HL-60 (cell line): ENCODE measurements around the gene C1QL1.

ENCODE experiments used
- DNase-seq, 2 experiments: peaks; one replicate each; pipeline ENCODE4 v3.0.0-alpha.2; 2010 to 2020; ENCODE audit warnings: low read depth in 1 of 2, low spot score in 1 of 2
- H3K27ac ChIP-seq: fragments of 250-450 bp; sonication (Bioruptor Pico); replicated peaks from 2 replicates; pipeline ENCODE4 v1.5.1; 2020; ENCODE audit warnings: mild to moderate bottlenecking, moderate library complexity
- H3K27me3 ChIP-seq: fragments of 250-450 bp; sonication (Bioruptor Pico); 2 replicates; pipeline ENCODE4 v1.5.1; 2021; ENCODE audit warnings: mild to moderate bottlenecking, moderate library complexity; ENCODE audit not compliant: insufficient read depth, poor library complexity, severe bottlenecking
- H3K4me3 ChIP-seq: replicated peaks from 2 replicates; pipeline ENCODE4 v1.5.1; 2011; ENCODE audit warnings: mild to moderate bottlenecking, control low read depth, low read length; ENCODE audit not compliant: insufficient read depth
- CTCF ChIP-seq: IDR thresholded peaks from one replicate; pipeline ENCODE4 v1.5.1; 2011; ENCODE audit warnings: low read length, control low read depth, inconsistent platforms; ENCODE audit not compliant: insufficient read depth
- GABPA ChIP-seq: IDR thresholded peaks from 2 replicates; pipeline ENCODE4 v1.6.1; 2012; ENCODE audit warnings: low read depth
- POLR2AphosphoS5 ChIP-seq: IDR thresholded peaks from 2 replicates; pipeline ENCODE4 v1.6.1; 2012; ENCODE audit warnings: low read depth
- REST ChIP-seq: IDR thresholded peaks from 2 replicates; pipeline ENCODE4 v1.6.1; 2012; ENCODE audit warnings: low read depth; ENCODE audit not compliant: insufficient replicate concordance
- SPI1 ChIP-seq: IDR thresholded peaks from 2 replicates; pipeline ENCODE4 v1.6.1; 2012; ENCODE audit warnings: low read depth, mild to moderate bottlenecking, borderline replicate concordance

Gene C1QL1

GRCh38 chr17:44941712-44942331 is 26.3 kb downstream of the C1QL1 start:
- DNase-seq, result no peak
- Histone ChIP-seq H3K4me3 (no peak overlapping the region), H3K27me3 (no peaks in the 10 kb centered on the region), H3K27ac (no peak overlapping the region)
- TF ChIP-seq SPI1, result no peak
- no peak for TF ChIP-seq GABPA
- TF ChIP-seq REST, result no peak

- DNase-seq, result no peak
- TF ChIP-seq POLR2AphosphoS5, result no peak
- TF ChIP-seq GABPA, result no peak
- TF ChIP-seq REST, result no peak
- TF ChIP-seq SPI1, result no peak
- TF ChIP-seq CTCF, result no peak
- Histone ChIP-seq H3K4me3 (no peak overlapping the region), H3K27me3 (no peaks in the 10 kb centered on the region), H3K27ac (no peak overlapping the region)
Measured at GRCh38 chr17:44940768-44941167, 27.3 kb downstream of the C1QL1 start.

GRCh38 chr17:44940317-44940716 is 27.8 kb downstream of the C1QL1 start:
- no peak overlapping the region for H3K4me3 ChIP-seq
- H3K27me3 ChIP-seq, result no peaks in the 10 kb centered on the region
- TF ChIP-seq POLR2AphosphoS5 (no peak), SPI1 (no peak), CTCF (no peak), REST (no peak), GABPA (no peak)
- no peak overlapping the region for H3K27ac ChIP-seq
- DNase-seq, result no peak
